Transverse colon (tissue), 4 donors: ENCODE measurements around the gene C1QTNF6.

ENCODE experiments used
- CTCF ChIP-seq, 5 experiments: fragments of 200-600 bp in 3 of 5; fragments of 450-650 bp in 2 of 5; sonication (generic) in 3 of 5; IDR thresholded peaks; 1 replicate in 2 of 5; 2 replicates in 3 of 5; pipeline ENCODE4 v1.5.1; 2016 to 2017; ENCODE audit warnings: antibody characterized with exemption in 5 of 5, inconsistent platforms in 3 of 5, mild to moderate bottlenecking in 2 of 5, moderate library complexity in 1 of 5
- EP300 ChIP-seq: sonication (generic); formaldehyde crosslinking; IDR thresholded peaks from one replicate; pipeline ENCODE4 v1.6.1; 2017; ENCODE audit warnings: antibody characterized with exemption, low read depth
- POLR2AphosphoS5 ChIP-seq, 3 donors: sonication (generic); formaldehyde crosslinking; IDR thresholded peaks; one replicate each; pipeline ENCODE4 v1.6.1; 2016; ENCODE audit warnings: antibody characterized with exemption in 3 of 3

GRCh38 chr22:37225481-37225880 lies 37.4 kb upstream of the C1QTNF6 start:
- TF ChIP-seq CTCF (IDR thresholded peaks at IDR 0.05), result no peak
- no peak for TF ChIP-seq EP300
- TF ChIP-seq POLR2AphosphoS5 (IDR thresholded peaks at IDR 0.05), result no peak
